ENCODE measurements around the gene CMTM1. TPM values are rescaled to one million over a fixed set of nuclear protein-coding genes. Genes with fewer than 3 reads are reported as not detected.
"Not testable (repeated sequence)": the region's sequence is repeated elsewhere in the genome, so short reads cannot be mapped to it uniquely, and the experiment has no call there.

The CMTM1 gene
- total RNA-seq, 1 donor from 2014 or later, result 8.8 TPM

DNA sequence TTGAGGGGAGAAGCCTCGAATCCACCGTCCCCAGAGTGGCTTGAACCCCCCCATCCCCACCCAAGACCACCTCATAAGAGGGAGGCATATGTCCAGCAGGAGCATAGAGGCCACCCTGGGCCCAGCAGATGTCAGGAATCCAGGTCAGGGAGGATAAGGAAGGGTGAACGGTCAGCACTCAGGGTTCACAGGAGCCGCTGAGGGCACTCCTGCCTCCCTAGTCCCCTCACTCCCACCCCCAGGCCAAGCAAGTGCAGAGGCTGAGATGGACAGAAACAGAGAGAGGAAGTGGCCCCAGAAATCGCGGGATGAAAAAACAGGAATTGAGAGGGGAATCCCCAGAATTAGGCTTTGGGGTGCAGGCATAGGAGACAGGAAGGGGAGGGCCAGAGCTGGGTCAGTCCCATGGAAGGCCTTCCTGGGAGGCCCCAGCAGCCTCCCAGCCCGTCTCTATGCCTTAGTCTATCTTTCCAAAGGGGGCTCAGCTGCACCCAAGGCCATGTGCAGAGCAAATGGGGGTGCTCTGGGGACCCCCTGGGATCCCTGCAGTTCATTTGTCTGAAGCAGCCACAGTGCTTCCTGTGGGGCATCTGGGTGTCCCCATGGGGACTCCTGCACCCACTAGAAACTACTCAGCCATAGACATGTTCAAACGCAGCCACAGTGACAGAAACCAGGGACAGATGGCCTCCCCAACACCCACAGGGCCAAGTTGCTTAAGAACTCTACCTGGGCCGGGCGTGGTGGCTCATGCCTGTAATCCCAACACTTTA is 39.9 kb downstream of the CMTM1 start:
- H3K27ac Mint-ChIP-seq, result peak overlapping the region; percentile 90
- H3K9me3 Mint-ChIP-seq (ENCODE audit: low read depth), result no peaks in the 10 kb centered on the region
- H3K27me3 Mint-ChIP-seq, result no peaks in the 10 kb centered on the region
- peaks cover 4% of the 10 kb centered on the region for H3K36me3 Mint-ChIP-seq (ENCODE audit: insufficient read depth)
- peak overlapping the region; percentile 66 for H3K4me3 Mint-ChIP-seq (ENCODE audit: low read depth)
- H3K4me1 Mint-ChIP-seq (ENCODE audit: low read depth), result peaks cover 9% of the 10 kb centered on the region
- TF ChIP-seq, protein P1, sequence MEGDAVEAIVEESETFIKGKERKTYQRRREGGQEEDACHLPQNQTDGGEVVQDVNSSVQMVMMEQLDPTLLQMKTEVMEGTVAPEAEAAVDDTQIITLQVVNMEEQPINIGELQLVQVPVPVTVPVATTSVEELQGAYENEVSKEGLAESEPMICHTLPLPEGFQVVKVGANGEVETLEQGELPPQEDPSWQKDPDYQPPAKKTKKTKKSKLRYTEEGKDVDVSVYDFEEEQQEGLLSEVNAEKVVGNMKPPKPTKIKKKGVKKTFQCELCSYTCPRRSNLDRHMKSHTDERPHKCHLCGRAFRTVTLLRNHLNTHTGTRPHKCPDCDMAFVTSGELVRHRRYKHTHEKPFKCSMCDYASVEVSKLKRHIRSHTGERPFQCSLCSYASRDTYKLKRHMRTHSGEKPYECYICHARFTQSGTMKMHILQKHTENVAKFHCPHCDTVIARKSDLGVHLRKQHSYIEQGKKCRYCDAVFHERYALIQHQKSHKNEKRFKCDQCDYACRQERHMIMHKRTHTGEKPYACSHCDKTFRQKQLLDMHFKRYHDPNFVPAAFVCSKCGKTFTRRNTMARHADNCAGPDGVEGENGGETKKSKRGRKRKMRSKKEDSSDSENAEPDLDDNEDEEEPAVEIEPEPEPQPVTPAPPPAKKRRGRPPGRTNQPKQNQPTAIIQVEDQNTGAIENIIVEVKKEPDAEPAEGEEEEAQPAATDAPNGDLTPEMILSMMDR (IDR thresholded peaks at IDR 0.05; ENCODE audit: unreplicated experiment), result no peak
- DNase-seq (ENCODE audit: low spot score, unreplicated experiment), result no peak

DNA sequence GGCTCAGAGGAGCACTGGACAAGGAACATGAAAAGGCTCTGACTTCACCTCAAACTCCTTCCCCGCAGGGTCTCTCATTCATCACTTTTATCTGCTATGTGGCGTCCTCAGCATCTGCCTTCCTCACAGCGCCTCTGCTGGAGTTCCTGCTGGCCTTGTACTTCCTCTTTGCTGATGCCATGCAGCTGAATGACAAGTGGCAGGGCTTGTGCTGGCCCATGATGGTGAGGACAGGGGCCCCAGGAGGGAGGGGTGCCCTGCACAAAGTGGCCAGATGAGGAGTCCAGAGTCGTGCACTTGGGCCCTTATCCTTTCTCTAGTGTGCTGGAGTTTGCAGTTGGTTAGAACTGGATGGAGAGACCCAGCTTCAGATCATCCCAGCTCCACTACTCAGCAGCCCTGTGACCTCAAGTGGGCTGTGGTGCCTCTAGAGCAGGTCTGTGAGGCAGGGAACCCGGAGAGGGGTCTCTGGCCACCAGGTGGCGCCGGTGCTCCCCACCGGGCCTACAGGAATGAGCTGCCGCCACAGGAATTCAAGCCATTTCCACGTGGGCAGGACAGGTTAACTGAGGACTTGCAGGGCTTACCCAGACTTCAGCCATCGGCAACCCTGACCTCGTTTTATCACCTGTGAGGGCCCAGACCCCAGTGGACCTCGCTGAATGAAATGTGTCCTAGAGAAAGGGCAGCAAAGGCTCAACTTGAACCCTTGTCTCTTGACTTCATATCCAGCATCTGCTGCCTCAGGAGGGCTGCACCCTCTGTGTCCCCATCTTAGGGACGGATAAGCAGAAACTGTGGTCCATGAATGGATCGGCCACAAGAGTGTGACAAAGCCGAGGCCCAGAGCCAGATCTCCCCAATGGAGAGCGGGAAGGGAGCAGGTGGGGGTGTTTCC is 42.3 kb downstream of the CMTM1 start:
- Mint-ChIP-seq H3K4me1 (ENCODE audit: low read depth) (peaks cover 6% of the 10 kb centered on the region), H3K27ac (peak overlapping the region; percentile 85), H3K36me3 (ENCODE audit: insufficient read depth) (peaks cover 10% of the 10 kb centered on the region), H3K4me3 (ENCODE audit: low read depth) (peak overlapping the region; percentile 42), H3K9me3 (ENCODE audit: low read depth) (no peaks in the 10 kb centered on the region), H3K27me3 (no peaks in the 10 kb centered on the region)
- TF ChIP-seq, protein P1 (IDR thresholded peaks at IDR 0.05; ENCODE audit: unreplicated experiment), result peak; percentile 96
- peak; percentile 91 for DNase-seq (ENCODE audit: low spot score, unreplicated experiment)

DNA sequence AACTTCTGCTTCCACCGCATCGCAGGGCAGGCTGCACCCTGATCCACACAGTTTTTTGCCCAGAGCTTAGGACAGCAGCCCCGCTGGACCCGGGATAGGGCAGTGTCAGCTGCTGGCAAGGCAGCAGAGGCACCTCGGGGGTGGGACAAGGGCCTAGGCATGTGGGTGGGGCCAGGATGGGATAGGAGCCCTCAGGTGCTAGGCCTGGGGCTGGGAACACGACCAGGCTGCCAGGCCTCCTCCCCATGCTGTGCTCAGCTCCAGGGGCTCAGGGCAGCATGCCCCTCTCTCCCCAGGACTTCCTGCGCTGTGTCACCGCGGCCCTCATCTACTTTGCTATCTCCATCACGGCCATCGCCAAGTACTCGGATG is 42.9 kb downstream of the CMTM1 start:
- TF ChIP-seq, protein P1 (IDR thresholded peaks at IDR 0.05; ENCODE audit: unreplicated experiment), result no peak
- peaks cover 1% of the 10 kb centered on the region for H3K4me1 Mint-ChIP-seq (ENCODE audit: low read depth)
- H3K9me3 Mint-ChIP-seq (ENCODE audit: low read depth), result no peaks in the 10 kb centered on the region
- no peak overlapping the region for H3K27ac Mint-ChIP-seq
- no peaks in the 10 kb centered on the region for H3K27me3 Mint-ChIP-seq
- no peak overlapping the region for H3K4me3 Mint-ChIP-seq (ENCODE audit: low read depth)
- no peak for DNase-seq (ENCODE audit: low spot score, unreplicated experiment)
- peaks cover 11% of the 10 kb centered on the region for H3K36me3 Mint-ChIP-seq (ENCODE audit: insufficient read depth)

DNA sequence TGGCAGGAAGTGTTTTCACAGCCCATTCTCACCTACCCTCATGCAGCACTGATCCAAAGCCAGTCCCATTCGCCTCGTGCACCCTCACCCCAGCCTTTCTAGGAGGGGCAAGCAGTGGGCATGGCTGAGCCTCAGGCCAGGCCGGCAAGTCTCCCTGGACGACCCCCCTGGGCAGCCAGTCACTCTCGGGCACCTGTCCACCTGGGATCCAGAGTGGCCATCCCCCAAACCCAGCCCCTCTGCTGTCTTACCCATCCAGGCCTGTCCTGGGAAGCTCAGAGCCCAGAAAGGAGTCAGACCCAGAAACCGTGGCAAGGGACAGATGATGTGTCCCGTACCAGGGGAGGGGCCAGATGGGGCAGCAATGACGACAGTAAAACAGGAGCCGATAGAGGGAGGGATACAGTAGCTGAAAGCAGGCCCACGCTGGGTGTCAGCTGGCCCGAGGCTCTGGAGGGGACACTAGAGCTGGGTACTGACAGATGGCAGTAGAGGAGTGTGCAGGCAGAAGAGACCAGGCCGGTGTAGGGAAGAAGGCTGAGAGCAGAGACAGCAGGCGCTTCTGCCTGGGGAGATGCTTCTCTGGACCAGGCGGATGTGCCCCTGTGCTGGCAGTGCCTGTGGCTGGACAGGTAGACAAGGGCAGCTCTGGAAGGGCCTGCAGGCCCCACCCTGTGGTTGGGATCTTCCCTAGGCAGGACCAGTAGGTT is 44.0 kb downstream of the CMTM1 start:
- H3K27ac Mint-ChIP-seq, result no peak overlapping the region
- no peaks in the 10 kb centered on the region for H3K9me3 Mint-ChIP-seq (ENCODE audit: low read depth)
- H3K4me1 Mint-ChIP-seq (ENCODE audit: low read depth), result peaks cover 1% of the 10 kb centered on the region
- no peak overlapping the region for H3K4me3 Mint-ChIP-seq (ENCODE audit: low read depth)
- TF ChIP-seq, protein P1 (IDR thresholded peaks at IDR 0.05; ENCODE audit: unreplicated experiment), result no peak
- H3K36me3 Mint-ChIP-seq (ENCODE audit: insufficient read depth), result peaks cover 14% of the 10 kb centered on the region
- no peaks in the 10 kb centered on the region for H3K27me3 Mint-ChIP-seq
- DNase-seq (ENCODE audit: low spot score, unreplicated experiment), result no peak

DNA sequence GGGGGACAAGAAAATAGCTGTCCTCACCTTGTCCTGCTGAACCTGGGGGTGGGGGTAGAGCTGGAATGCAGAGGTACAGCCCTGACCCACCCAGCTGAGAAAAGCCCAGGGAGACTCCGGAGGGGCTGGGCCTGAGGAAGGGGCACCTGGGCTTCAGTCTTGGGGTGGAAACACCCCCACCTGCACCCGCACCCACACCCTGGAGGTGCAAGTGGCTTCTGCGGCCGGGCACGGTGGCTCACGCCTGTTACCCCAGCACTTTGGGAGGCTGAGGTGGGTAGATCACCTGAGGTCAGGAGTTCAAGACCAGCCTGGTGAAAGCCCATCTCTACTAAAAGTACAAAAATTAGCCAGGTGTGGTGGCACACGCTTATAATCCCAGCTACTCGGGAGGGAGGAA is 45.7 kb downstream of the CMTM1 start:
- DNase-seq (ENCODE audit: low spot score, unreplicated experiment); H3K4me3 Mint-ChIP-seq (ENCODE audit: low read depth); H3K9me3 Mint-ChIP-seq (ENCODE audit: low read depth); H3K27ac Mint-ChIP-seq; H3K27me3 Mint-ChIP-seq; H3K4me1 Mint-ChIP-seq (ENCODE audit: low read depth): not testable (repeated sequence)
- peaks cover 16% of the 10 kb centered on the region for H3K36me3 Mint-ChIP-seq (ENCODE audit: insufficient read depth)
